ENCODE measurements around the gene SRSF7. TPM values are rescaled to one million over a fixed set of nuclear protein-coding genes. Genes with fewer than 3 reads are reported as not detected.

Gene SRSF7
- total RNA-seq, 1 donor from 2014 or later = 50.5 TPM

GRCh38 chr2:38728694-38729093 is 22.5 kb downstream of the SRSF7 start:
- DNase-seq = no peak
- Histone ChIP-seq H3K4me3 (no peak overlapping the region), H3K27ac (replicated peaks) (no peak overlapping the region), H3K9me3 (replicated peaks) (no peaks in the 10 kb centered on the region), H3K36me3 (peaks cover 40% of the 10 kb centered on the region), H3K27me3 (ENCODE audit: low read depth) (no peaks in the 10 kb centered on the region), H3K4me1 (peaks cover 5% of the 10 kb centered on the region)
- intact Hi-C loops (cut with micrococcal nuclease) = no loop called here
- TF ChIP-seq, protein P1, sequence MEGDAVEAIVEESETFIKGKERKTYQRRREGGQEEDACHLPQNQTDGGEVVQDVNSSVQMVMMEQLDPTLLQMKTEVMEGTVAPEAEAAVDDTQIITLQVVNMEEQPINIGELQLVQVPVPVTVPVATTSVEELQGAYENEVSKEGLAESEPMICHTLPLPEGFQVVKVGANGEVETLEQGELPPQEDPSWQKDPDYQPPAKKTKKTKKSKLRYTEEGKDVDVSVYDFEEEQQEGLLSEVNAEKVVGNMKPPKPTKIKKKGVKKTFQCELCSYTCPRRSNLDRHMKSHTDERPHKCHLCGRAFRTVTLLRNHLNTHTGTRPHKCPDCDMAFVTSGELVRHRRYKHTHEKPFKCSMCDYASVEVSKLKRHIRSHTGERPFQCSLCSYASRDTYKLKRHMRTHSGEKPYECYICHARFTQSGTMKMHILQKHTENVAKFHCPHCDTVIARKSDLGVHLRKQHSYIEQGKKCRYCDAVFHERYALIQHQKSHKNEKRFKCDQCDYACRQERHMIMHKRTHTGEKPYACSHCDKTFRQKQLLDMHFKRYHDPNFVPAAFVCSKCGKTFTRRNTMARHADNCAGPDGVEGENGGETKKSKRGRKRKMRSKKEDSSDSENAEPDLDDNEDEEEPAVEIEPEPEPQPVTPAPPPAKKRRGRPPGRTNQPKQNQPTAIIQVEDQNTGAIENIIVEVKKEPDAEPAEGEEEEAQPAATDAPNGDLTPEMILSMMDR (IDR thresholded peaks at IDR 0.05; ENCODE audit: borderline replicate concordance) = no peak

DNA sequence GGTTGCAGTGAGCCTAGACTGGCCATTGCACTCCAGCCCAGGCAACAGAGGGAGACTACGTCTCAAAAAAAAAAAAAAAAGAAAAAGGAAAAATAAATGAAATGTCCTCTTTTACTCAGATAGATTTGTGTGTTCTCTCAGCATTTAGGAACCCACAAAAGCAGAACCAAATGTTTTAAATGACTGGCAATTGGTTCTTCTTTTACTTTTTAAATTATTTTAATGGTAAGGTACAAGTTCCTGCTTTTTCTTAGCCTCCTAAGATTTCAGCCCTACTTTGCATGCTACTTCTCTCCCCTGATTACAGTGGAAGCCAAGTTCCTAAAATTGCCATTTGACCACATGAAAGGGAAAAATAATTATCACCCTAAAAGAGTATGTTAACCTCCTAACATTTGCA is 23.5 kb downstream of the SRSF7 start:
- TF ChIP-seq, protein P1 (IDR thresholded peaks at IDR 0.05; ENCODE audit: borderline replicate concordance) = no peak
- Histone ChIP-seq H3K4me3 (no peak overlapping the region), H3K27me3 (ENCODE audit: low read depth) (no peaks in the 10 kb centered on the region), H3K9me3 (replicated peaks) (no peaks in the 10 kb centered on the region), H3K4me1 (peaks cover 10% of the 10 kb centered on the region), H3K36me3 (peaks cover 30% of the 10 kb centered on the region), H3K27ac (replicated peaks) (no peak overlapping the region)
- intact Hi-C loops (cut with micrococcal nuclease) = no loop called here
- DNase-seq = no peak

DNA sequence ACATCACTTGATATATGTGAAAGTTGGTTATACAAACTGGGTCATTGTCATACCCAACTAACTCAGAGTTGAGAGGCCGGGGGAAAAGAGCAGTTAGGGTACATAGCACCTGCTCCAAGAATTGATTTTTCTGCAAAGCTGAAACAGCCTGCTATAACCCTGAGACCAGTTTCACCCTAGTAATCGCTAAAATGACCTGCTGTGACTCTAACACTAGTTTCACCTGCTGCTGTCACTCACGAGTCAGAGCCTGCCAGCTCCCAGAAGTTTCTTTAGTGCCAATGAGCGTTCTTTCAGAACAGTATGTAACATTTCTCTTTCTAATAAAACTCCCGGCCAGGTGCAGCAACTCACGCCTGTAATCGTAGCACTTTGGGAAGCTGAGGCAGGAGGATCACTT is 28.0 kb downstream of the SRSF7 start:
- no peaks in the 10 kb centered on the region for H3K36me3 ChIP-seq
- no peak overlapping the region for H3K4me3 ChIP-seq
- TF ChIP-seq, protein P1 (IDR thresholded peaks at IDR 0.05; ENCODE audit: borderline replicate concordance) = no peak
- H3K27ac ChIP-seq (replicated peaks) = peak overlapping the region; percentile 88
- no peaks in the 10 kb centered on the region for H3K27me3 ChIP-seq (ENCODE audit: low read depth)
- no peak for DNase-seq
- intact Hi-C loops (cut with micrococcal nuclease) = no loop called here
- H3K9me3 ChIP-seq (replicated peaks) = no peaks in the 10 kb centered on the region
- H3K4me1 ChIP-seq = peaks cover 42% of the 10 kb centered on the region

- no peaks in the 10 kb centered on the region for H3K9me3 ChIP-seq (replicated peaks)
- peak overlapping the region; percentile 14 for H3K4me3 ChIP-seq
- TF ChIP-seq, protein P1 (IDR thresholded peaks at IDR 0.05; ENCODE audit: borderline replicate concordance) = no peak
- intact Hi-C loops (cut with micrococcal nuclease) = no loop called here
- DNase-seq = no peak
- peaks cover 42% of the 10 kb centered on the region for H3K4me1 ChIP-seq
- peak overlapping the region; percentile 88 for H3K27ac ChIP-seq (replicated peaks)
- no peaks in the 10 kb centered on the region for H3K27me3 ChIP-seq (ENCODE audit: low read depth)
- H3K36me3 ChIP-seq = no peaks in the 10 kb centered on the region
Observed at GRCh38 chr2:38722271-38723061, 28.7 kb downstream of the SRSF7 start.

GRCh38 chr2:38720613-38721241 is 30.4 kb downstream of the SRSF7 start:
- no peaks in the 10 kb centered on the region for H3K36me3 ChIP-seq
- TF ChIP-seq, protein P1 (IDR thresholded peaks at IDR 0.05; ENCODE audit: borderline replicate concordance) = no peak
- peak; percentile 81 for DNase-seq
- intact Hi-C loops (cut with micrococcal nuclease) = no loop called here
- no peaks in the 10 kb centered on the region for H3K27me3 ChIP-seq (ENCODE audit: low read depth)
- no peaks in the 10 kb centered on the region for H3K9me3 ChIP-seq (replicated peaks)
- H3K27ac ChIP-seq (replicated peaks) = peak overlapping the region; percentile 88
- peaks cover 47% of the 10 kb centered on the region for H3K4me1 ChIP-seq
- H3K4me3 ChIP-seq = no peak overlapping the region
